ENCODE data around the gene BRAT1.

BRAT1 gene

DNA sequence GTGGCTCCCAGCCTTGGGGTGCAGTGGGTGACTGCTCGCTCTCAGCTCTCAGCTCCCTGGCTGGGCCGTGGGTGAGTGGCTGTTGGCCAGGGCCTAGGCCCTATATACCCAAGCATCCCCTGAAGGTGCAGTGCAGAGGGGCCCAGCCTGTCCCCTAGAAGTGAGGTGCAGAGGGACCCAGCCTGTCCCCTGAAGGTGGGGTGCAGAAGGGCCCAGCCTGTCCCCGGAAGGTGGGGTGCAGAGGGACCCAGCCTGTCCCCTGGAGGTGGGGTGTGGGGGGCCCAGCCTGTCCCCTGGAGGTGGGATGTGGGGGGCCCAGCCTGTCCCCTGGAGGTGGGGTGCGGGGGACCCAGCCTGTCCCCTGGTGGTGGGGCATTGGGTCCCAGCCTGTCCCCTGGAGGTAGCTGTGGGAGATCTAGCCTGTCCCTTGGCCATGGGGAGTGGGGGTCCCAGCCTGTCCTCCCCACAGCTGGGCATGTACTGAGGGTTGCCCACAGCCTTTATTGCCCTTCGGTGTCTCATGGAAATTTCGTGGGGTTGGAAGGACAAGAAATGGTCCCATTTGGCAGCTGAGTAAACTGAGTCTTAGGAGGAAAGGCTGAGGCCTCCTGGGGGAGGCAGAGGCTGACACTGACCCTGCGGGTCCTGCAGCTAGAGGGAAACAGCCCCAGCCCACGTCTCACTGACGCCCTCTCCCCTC is 53.2 kb downstream of the BRAT1 start:
- no peaks in the 10 kb centered on the region for H3K27me3 ChIP-seq (ENCODE audit: insufficient read depth, low read length)
- H3K9me3 ChIP-seq (ENCODE audit: insufficient read depth, low read depth, low read length) = no peaks in the 10 kb centered on the region
- no peaks in the 10 kb centered on the region for H3K79me2 ChIP-seq (ENCODE audit: control insufficient read depth, insufficient read depth, low read length, poor library complexity)
- no peak overlapping the region for H3K14ac ChIP-seq (ENCODE audit: low read length)
- no peak overlapping the region for H4K12ac ChIP-seq (ENCODE audit: low read depth, low read length)
- no peaks in the 10 kb centered on the region for H3K79me1 ChIP-seq (ENCODE audit: low read length)
- no peak overlapping the region for H2BK5ac ChIP-seq (ENCODE audit: low read depth, low read length, poor library complexity)
- no peak overlapping the region for H3K18ac ChIP-seq (ENCODE audit: low read length)
- no peak overlapping the region for H3K4ac ChIP-seq (ENCODE audit: low read depth, low read length)
- H3K4me1 ChIP-seq (ENCODE audit: control insufficient read depth in 1 of 2, insufficient read depth in 2 of 2, low read length in 2 of 2) = no peaks in the 10 kb centered on the region
- no peak overlapping the region for H2BK12ac ChIP-seq (ENCODE audit: low read length)
- H3K23ac ChIP-seq (ENCODE audit: low read length) = no peak overlapping the region
- H3K4me3 ChIP-seq (ENCODE audit: low read depth, low read length) = no peak overlapping the region
- H2AK5ac ChIP-seq (ENCODE audit: low read length) = no peak overlapping the region
- no peak overlapping the region for H3K27ac ChIP-seq (ENCODE audit: low read depth, low read length)
- no peak overlapping the region for H3K9ac ChIP-seq (ENCODE audit: low read length)
- H3K36me3 ChIP-seq (ENCODE audit: control insufficient read depth in 1 of 2, insufficient read depth in 2 of 2, low read length in 2 of 2) = no peaks in the 10 kb centered on the region
- no CpG with 5 or more reads among the region's 9 CpGs for WGBS (ENCODE audit: extremely low coverage, insufficient coverage, insufficient read length)
- H3K4me2 ChIP-seq (ENCODE audit: low read length) = no peak overlapping the region
- no peak overlapping the region for H4K8ac ChIP-seq (ENCODE audit: low read depth, low read length)
- H2BK120ac ChIP-seq (ENCODE audit: insufficient read depth, low read length, poor library complexity) = no peak overlapping the region
- no peak overlapping the region for H4K91ac ChIP-seq (ENCODE audit: low read depth, low read length)
- H2AFZ ChIP-seq (ENCODE audit: insufficient read depth, low read length, poor library complexity) = no peak overlapping the region
- DNase-seq = no peak

DNA sequence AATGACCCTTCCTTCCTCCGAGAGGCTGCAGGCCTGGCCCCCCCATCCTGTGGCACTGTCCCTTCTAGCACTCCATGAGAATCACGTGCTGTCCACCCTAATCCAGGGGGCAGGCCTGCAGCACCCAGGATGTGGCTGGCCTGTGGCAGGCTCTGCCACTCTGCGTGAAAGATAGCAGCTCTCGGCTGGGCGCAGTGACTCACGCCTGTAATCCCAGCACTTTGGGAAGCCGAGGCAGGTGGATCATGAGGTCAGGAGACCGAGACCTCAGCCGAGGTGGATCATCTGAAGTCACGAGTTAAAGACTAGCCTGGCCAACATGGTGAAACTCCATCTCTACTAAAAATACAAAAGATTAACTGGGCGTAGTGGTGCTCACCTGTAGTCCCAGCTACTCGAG is 54.6 kb downstream of the BRAT1 start:
- Histone ChIP-seq H3K36me3 (ENCODE audit: control insufficient read depth in 1 of 2, insufficient read depth in 2 of 2, low read length in 2 of 2) (no peaks in the 10 kb centered on the region), H3K23ac (ENCODE audit: low read length) (no peak overlapping the region), H2BK5ac (ENCODE audit: low read depth, low read length, poor library complexity) (no peak overlapping the region), H3K4me2 (ENCODE audit: low read length) (no peak overlapping the region), H2AK5ac (ENCODE audit: low read length) (no peak overlapping the region), H3K79me2 (ENCODE audit: control insufficient read depth, insufficient read depth, low read length, poor library complexity) (no peaks in the 10 kb centered on the region), H3K27ac (ENCODE audit: low read depth, low read length) (no peak overlapping the region), H3K9ac (ENCODE audit: low read length) (no peak overlapping the region), H3K9me3 (ENCODE audit: insufficient read depth, low read depth, low read length) (no peaks in the 10 kb centered on the region), H4K91ac (ENCODE audit: low read depth, low read length) (no peak overlapping the region), H2BK120ac (ENCODE audit: insufficient read depth, low read length, poor library complexity) (no peak overlapping the region), H3K4ac (ENCODE audit: low read depth, low read length) (no peak overlapping the region), H3K79me1 (ENCODE audit: low read length) (no peaks in the 10 kb centered on the region), H3K4me1 (ENCODE audit: control insufficient read depth in 1 of 2, insufficient read depth in 2 of 2, low read length in 2 of 2) (peaks cover 0 to 4% of the 10 kb centered on the region in 2 experiments), H2AFZ (ENCODE audit: insufficient read depth, low read length, poor library complexity) (no peak overlapping the region), H3K27me3 (ENCODE audit: insufficient read depth, low read length) (no peaks in the 10 kb centered on the region), H4K12ac (ENCODE audit: low read depth, low read length) (no peak overlapping the region), H3K4me3 (ENCODE audit: low read depth, low read length) (no peak overlapping the region), H3K18ac (ENCODE audit: low read length) (no peak overlapping the region), H4K8ac (ENCODE audit: low read depth, low read length) (no peak overlapping the region), H2BK12ac (ENCODE audit: low read length) (no peak overlapping the region), H3K14ac (ENCODE audit: low read length) (no peak overlapping the region)
- WGBS (ENCODE audit: extremely low coverage, insufficient coverage, insufficient read length) = no CpG with 5 or more reads among the region's 12 CpGs
- DNase-seq = no peak

DNA sequence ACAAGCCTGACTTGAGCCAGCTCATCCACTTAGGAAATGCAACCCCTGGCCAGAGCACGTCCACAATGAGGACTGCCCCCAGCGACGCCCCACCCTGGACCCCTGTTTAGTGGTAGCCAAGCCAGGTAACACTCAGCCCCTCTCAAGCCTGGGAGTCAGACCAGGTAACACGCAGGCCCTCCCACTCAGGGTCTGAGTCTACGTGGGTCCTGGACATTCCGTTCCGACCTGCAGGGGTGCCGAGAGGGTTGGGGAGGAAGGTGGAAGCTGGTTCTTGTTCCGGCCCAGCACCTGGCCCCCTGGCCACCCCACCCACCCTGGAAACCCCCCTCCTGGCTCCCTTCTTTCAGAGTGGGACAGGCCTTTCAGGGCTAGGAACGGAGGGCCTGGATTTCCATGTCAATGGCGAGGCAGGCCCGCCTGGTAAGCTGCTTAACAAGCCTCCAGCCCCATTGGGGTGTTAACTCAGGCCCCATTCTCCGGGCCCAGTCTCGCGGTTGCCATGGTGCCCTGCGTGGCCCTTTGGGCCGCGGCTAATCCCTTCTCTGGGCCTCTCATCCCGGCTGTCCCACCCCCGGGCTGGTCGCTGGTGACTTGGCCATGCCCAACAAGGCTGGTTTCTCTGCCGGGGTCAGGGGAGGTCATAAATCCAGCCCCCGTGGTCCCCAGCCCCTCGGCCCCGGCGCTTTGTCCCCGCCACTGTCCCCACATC is 55.4 kb downstream of the BRAT1 start:
- Histone ChIP-seq H2BK120ac (ENCODE audit: insufficient read depth, low read length, poor library complexity) (no peak overlapping the region), H3K9me3 (ENCODE audit: insufficient read depth, low read depth, low read length) (no peaks in the 10 kb centered on the region), H3K18ac (ENCODE audit: low read length) (no peak overlapping the region), H2BK5ac (ENCODE audit: low read depth, low read length, poor library complexity) (no peak overlapping the region), H4K91ac (ENCODE audit: low read depth, low read length) (no peak overlapping the region), H3K79me1 (ENCODE audit: low read length) (no peaks in the 10 kb centered on the region), H2AK5ac (ENCODE audit: low read length) (no peak overlapping the region), H3K4me2 (ENCODE audit: low read length) (no peak overlapping the region), H3K27me3 (ENCODE audit: insufficient read depth, low read length) (no peaks in the 10 kb centered on the region), H3K14ac (ENCODE audit: low read length) (no peak overlapping the region), H3K4ac (ENCODE audit: low read depth, low read length) (no peak overlapping the region), H4K12ac (ENCODE audit: low read depth, low read length) (no peak overlapping the region), H3K79me2 (ENCODE audit: control insufficient read depth, insufficient read depth, low read length, poor library complexity) (no peaks in the 10 kb centered on the region), H3K4me3 (ENCODE audit: low read depth, low read length) (no peak overlapping the region), H4K8ac (ENCODE audit: low read depth, low read length) (no peak overlapping the region), H3K27ac (ENCODE audit: low read depth, low read length) (no peak overlapping the region), H3K4me1 (ENCODE audit: control insufficient read depth in 1 of 2, insufficient read depth in 2 of 2, low read length in 2 of 2) (peaks cover 0 to 4% of the 10 kb centered on the region in 2 experiments), H3K36me3 (ENCODE audit: control insufficient read depth in 1 of 2, insufficient read depth in 2 of 2, low read length in 2 of 2) (no peaks in the 10 kb centered on the region), H2BK12ac (ENCODE audit: low read length) (no peak overlapping the region), H3K23ac (ENCODE audit: low read length) (no peak overlapping the region), H2AFZ (ENCODE audit: insufficient read depth, low read length, poor library complexity) (no peak overlapping the region), H3K9ac (ENCODE audit: low read length) (no peak overlapping the region)
- WGBS (ENCODE audit: extremely low coverage, insufficient coverage, insufficient read length) = no CpG with 5 or more reads among the region's 27 CpGs
- no peak for DNase-seq

DNA sequence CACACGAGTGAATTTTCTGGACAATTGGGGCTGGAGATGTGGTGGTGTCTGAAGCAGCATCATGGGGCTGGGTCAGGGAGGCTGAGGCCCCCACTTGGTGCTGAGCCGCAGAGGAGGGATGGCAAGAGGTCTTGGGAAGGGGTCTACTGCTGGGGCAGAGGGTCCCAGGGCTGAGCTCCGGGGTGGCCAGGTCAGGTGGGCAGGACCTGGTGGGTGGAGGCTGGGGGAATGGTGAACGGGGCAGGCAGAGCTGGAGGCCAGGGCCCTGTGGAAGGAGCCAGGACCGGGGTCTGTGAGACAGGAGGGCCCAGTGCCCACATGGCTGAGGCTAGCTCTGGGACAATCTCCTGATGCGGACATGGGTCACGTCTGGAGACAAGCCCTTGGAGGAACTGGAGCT is 56.1 kb downstream of the BRAT1 start:
- no peak overlapping the region for H3K4me2 ChIP-seq (ENCODE audit: low read length)
- H2AK5ac ChIP-seq (ENCODE audit: low read length) = no peak overlapping the region
- H2BK120ac ChIP-seq (ENCODE audit: insufficient read depth, low read length, poor library complexity) = no peak overlapping the region
- no peak overlapping the region for H3K4me3 ChIP-seq (ENCODE audit: low read depth, low read length)
- no peak overlapping the region for H4K91ac ChIP-seq (ENCODE audit: low read depth, low read length)
- H3K27ac ChIP-seq (ENCODE audit: low read depth, low read length) = no peak overlapping the region
- H3K36me3 ChIP-seq (ENCODE audit: control insufficient read depth in 1 of 2, insufficient read depth in 2 of 2, low read length in 2 of 2) = no peaks in the 10 kb centered on the region
- H2BK12ac ChIP-seq (ENCODE audit: low read length) = no peak overlapping the region
- no peak overlapping the region for H2BK5ac ChIP-seq (ENCODE audit: low read depth, low read length, poor library complexity)
- no peaks in the 10 kb centered on the region for H3K9me3 ChIP-seq (ENCODE audit: insufficient read depth, low read depth, low read length)
- no peak overlapping the region for H2AFZ ChIP-seq (ENCODE audit: insufficient read depth, low read length, poor library complexity)
- H3K18ac ChIP-seq (ENCODE audit: low read length) = no peak overlapping the region
- no CpG with 5 or more reads among the region's 7 CpGs for WGBS (ENCODE audit: extremely low coverage, insufficient coverage, insufficient read length)
- H4K12ac ChIP-seq (ENCODE audit: low read depth, low read length) = no peak overlapping the region
- peaks cover 0 to 4% of the 10 kb centered on the region in 2 experiments for H3K4me1 ChIP-seq (ENCODE audit: control insufficient read depth in 1 of 2, insufficient read depth in 2 of 2, low read length in 2 of 2)
- no peak overlapping the region for H3K23ac ChIP-seq (ENCODE audit: low read length)
- no peaks in the 10 kb centered on the region for H3K79me2 ChIP-seq (ENCODE audit: control insufficient read depth, insufficient read depth, low read length, poor library complexity)
- H3K9ac ChIP-seq (ENCODE audit: low read length) = no peak overlapping the region
- no peaks in the 10 kb centered on the region for H3K27me3 ChIP-seq (ENCODE audit: insufficient read depth, low read length)
- no peak overlapping the region for H3K14ac ChIP-seq (ENCODE audit: low read length)
- DNase-seq = no peak
- H3K4ac ChIP-seq (ENCODE audit: low read depth, low read length) = no peak overlapping the region
- no peak overlapping the region for H4K8ac ChIP-seq (ENCODE audit: low read depth, low read length)
- H3K79me1 ChIP-seq (ENCODE audit: low read length) = no peaks in the 10 kb centered on the region

All from trophoblast cell (in vitro differentiated cells and primary cell).